Ovary (tissue), 3 donors: ENCODE results near the gene ADNP2.

Experiments used
- EP300 ChIP-seq: sonication (generic); formaldehyde crosslinking; IDR thresholded peaks from one replicate; pipeline ENCODE4 v1.6.1; 2017; ENCODE audit warnings: antibody characterized with exemption
- POLR2A ChIP-seq: fragments of 450-650 bp; IDR thresholded peaks from one replicate; pipeline ENCODE4 v1.6.1; 2017; ENCODE audit warnings: antibody characterized with exemption, mild to moderate bottlenecking, moderate library complexity
- TF ChIP-seq, protein P1 (sequence below), 3 donors: fragments of 450-650 bp in 2 of 3; fragments of 200-600 bp in 1 of 3; IDR thresholded peaks; one replicate each; pipeline versions ENCODE4 v1.5.1 to v1.8.0; 2016 to 2022; ENCODE audit warnings: antibody characterized with exemption in 3 of 3, mild to moderate bottlenecking in 1 of 3
- donor health status: DM: no; HTN: no; CAD: no.

DNA sequence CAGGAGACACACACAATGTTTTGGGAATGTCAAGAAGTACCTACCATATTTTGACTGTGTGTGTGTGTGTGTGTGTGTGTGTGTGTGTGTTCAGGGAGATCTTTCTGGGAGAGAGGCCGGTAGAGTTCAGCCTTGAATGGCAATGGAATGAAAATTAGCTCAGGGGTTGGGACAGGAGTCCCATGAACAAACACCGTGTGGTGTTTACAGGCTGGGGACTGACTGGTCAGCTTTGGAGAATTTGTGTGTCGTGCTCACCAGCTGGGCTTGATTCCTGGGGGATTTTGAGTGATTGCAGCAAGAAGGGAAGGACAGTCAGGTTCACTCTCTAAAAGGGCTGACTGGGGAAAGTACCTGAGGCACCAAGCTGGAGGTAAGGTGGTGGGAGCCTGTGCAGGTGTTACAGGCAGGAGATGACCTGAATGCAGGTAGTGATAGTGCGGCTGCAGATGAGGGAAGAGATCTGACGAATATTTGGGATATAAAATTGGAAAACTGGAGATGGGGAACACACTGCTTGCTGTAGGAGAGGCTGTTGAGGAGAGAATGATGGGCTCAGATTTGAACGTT is 2.5 kb upstream of the ADNP2 start:
- TF ChIP-seq, protein P1, sequence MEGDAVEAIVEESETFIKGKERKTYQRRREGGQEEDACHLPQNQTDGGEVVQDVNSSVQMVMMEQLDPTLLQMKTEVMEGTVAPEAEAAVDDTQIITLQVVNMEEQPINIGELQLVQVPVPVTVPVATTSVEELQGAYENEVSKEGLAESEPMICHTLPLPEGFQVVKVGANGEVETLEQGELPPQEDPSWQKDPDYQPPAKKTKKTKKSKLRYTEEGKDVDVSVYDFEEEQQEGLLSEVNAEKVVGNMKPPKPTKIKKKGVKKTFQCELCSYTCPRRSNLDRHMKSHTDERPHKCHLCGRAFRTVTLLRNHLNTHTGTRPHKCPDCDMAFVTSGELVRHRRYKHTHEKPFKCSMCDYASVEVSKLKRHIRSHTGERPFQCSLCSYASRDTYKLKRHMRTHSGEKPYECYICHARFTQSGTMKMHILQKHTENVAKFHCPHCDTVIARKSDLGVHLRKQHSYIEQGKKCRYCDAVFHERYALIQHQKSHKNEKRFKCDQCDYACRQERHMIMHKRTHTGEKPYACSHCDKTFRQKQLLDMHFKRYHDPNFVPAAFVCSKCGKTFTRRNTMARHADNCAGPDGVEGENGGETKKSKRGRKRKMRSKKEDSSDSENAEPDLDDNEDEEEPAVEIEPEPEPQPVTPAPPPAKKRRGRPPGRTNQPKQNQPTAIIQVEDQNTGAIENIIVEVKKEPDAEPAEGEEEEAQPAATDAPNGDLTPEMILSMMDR (IDR thresholded peaks at IDR 0.05): no peak
- TF ChIP-seq POLR2A (no peak), EP300 (no peak)
